SW 1271 (cell line): ENCODE measurements around the gene RMDN2.

Experiments used
- DNase-seq, 2 experiments: peaks; one replicate each; lab custom pipeline; 2025; lab: John Stamatoyannopoulos, UW

Gene RMDN2

GRCh38 chr2:37925063-37925897, at the start of gene RMDN2:
RMDN2 (plus strand) TSS chr2:37925287; CDS start chr2:37929278, 3,991 bp downstream.
- peak; percentile 88 to 95 for DNase-seq

- DNase-seq, result no peak
These were observed 49.6 kb upstream of the RMDN2 start for GRCh38 chr2:37875403-37875906.

GRCh38 chr2:37876227-37876626, 48.9 kb upstream of the RMDN2 start:
- no peak for DNase-seq

GRCh38 chr2:37877457-37878315, 47.4 kb upstream of the RMDN2 start:
- DNase-seq, result peak; percentile 1 to 74

GRCh38 chr2:37878536-37878935, 46.6 kb upstream of the RMDN2 start:
- DNase-seq, result no peak

- no peak for DNase-seq
These were observed 44.5 kb upstream of the RMDN2 start for GRCh38 chr2:37880551-37880950.

GRCh38 chr2:37881397-37881796, 43.7 kb upstream of the RMDN2 start:
- no peak for DNase-seq

- DNase-seq, result no peak
These were observed 43.1 kb upstream of the RMDN2 start for GRCh38 chr2:37882036-37882435.

- DNase-seq, result no peak
These were observed 41.6 kb upstream of the RMDN2 start for GRCh38 chr2:37883518-37883917.

GRCh38 chr2:37885329-37885993, 39.6 kb upstream of the RMDN2 start:
- no peak for DNase-seq

- no peak for DNase-seq
These were observed 38.3 kb upstream of the RMDN2 start for GRCh38 chr2:37886745-37887144.

- DNase-seq, result no peak
These were observed 37.8 kb upstream of the RMDN2 start for GRCh38 chr2:37887286-37887685.

GRCh38 chr2:37890893-37891495, 34.1 kb upstream of the RMDN2 start:
- DNase-seq, result peak; percentile 48 to 67

GRCh38 chr2:37891846-37892435, 33.1 kb upstream of the RMDN2 start:
- DNase-seq, result no peak

- no peak for DNase-seq
These were observed 32.5 kb upstream of the RMDN2 start for GRCh38 chr2:37892436-37893114.

- DNase-seq, result no peak
These were observed 31.8 kb upstream of the RMDN2 start for GRCh38 chr2:37893327-37893726.

GRCh38 chr2:37894047-37894446, 31.0 kb upstream of the RMDN2 start:
- DNase-seq, result no peak

GRCh38 chr2:37894601-37895000, 30.5 kb upstream of the RMDN2 start:
- DNase-seq, result no peak

- DNase-seq, result no peak
These were observed 29.9 kb upstream of the RMDN2 start for GRCh38 chr2:37895140-37895539.

GRCh38 chr2:37896319-37896718, 28.8 kb upstream of the RMDN2 start:
- DNase-seq, result peak in 1 of 2 experiments; percentile 11

GRCh38 chr2:37897511-37897910, 27.6 kb upstream of the RMDN2 start:
- DNase-seq, result no peak
